Activated CD4-positive, alpha-beta memory T cell treated with anti-CD3 and anti-CD28 coated beads for 36 hours (primary cell): ENCODE results near the gene JARID2. TPM values are rescaled to one million over a fixed set of nuclear protein-coding genes. Genes with fewer than 3 reads are reported as not detected.

Experiments used
- CTCF ChIA-PET: fragments of 350-600 bp; sonication (Branson Sonifier 250); formaldehyde crosslinking; loops from one replicate; lab custom pipeline; 2021; ENCODE audit warnings: antibody characterized with exemption, inconsistent platforms; lab: Charles Lee
- POLR2A ChIA-PET: fragments of 350-600 bp; sonication (Branson Sonifier 250); formaldehyde crosslinking; loops from one replicate; lab custom pipeline; 2021; ENCODE audit warnings: antibody characterized with exemption; lab: Charles Lee
- DNase-seq: peaks from one replicate; pipeline ENCODE4 v3.0.0-alpha.2; 2020
- H3K27ac Mint-ChIP-seq: one replicate; pipeline ENCODE4 v1.8.0; 2021; ENCODE audit warnings: mixed read lengths
- H3K27me3 Mint-ChIP-seq: one replicate; pipeline ENCODE4 v1.8.0; 2021; ENCODE audit warnings: mixed read lengths
- H3K36me3 Mint-ChIP-seq: one replicate; pipeline ENCODE4 v1.8.0; 2021; ENCODE audit warnings: mixed read lengths
- H3K4me1 Mint-ChIP-seq: one replicate; pipeline ENCODE4 v1.8.0; 2021; ENCODE audit warnings: low read depth, mixed read lengths
- H3K4me3 Mint-ChIP-seq: one replicate; pipeline ENCODE4 v1.8.0; 2021; ENCODE audit warnings: mild to moderate bottlenecking, mixed read lengths
- H3K9me3 Mint-ChIP-seq: one replicate; pipeline ENCODE4 v1.8.0; 2021; ENCODE audit warnings: mixed read lengths
- intact Hi-C: fragments of 100-400 bp; cut with micrococcal nuclease; formaldehyde crosslinking; loops from one replicate; pipeline ENCODE4 v1.15.1; 2023
- total RNA-seq, 2 experiments: library from RNA; stranded (reverse); gene quantifications; one replicate each; pipeline ENCODE4 v1.2.3, GENCODE V29; 2021

JARID2 gene
- total RNA-seq, 2 experiments from 2014 or later, result 41.4 to 44.0 TPM

GRCh38 chr6:15248451-15249370 lies 2.8 kb downstream of the JARID2 start:
- Mint-ChIP-seq H3K4me1 (peaks cover 47% of the 10 kb centered on the region), H3K4me3 (peak overlapping the region; percentile 96), H3K27me3 (peaks cover 1% of the 10 kb centered on the region), H3K9me3 (no peaks in the 10 kb centered on the region), H3K27ac (peak overlapping the region; percentile 98), H3K36me3 (peaks cover 52% of the 10 kb centered on the region)
- DNase-seq, result peak; percentile 97
- intact Hi-C loops, result loop anchor here (1.0 to 5.0 kb wide), 4 partner anchors 373 to 1514 kb away; partner anchors contain the start of gene ATXN1
- ChIA-PET CTCF (interaction anchor here (0.8 to 1.1 kb wide), 2 partner anchors 374 to 411 kb away, joined by 3 read pairs; no protein-coding TSS in a partner anchor), POLR2A (interaction anchor here (0.5 to 2.3 kb wide), 10 partner anchors 53 to 513 kb away, joined by 3 to 13 read pairs (median 3); no protein-coding TSS in a partner anchor)

GRCh38 chr6:15249371-15250019 lies 3.6 kb downstream of the JARID2 start:
- CTCF ChIA-PET, result interaction anchor here (0.8 to 1.1 kb wide), 2 partner anchors 375 to 411 kb away, joined by 3 read pairs; no protein-coding TSS in a partner anchor
- intact Hi-C loops, result loop anchor here (2.0 to 5.0 kb wide), 6 partner anchors 78 to 1513 kb away; partner anchors contain the start of gene ATXN1
- Mint-ChIP-seq H3K36me3 (peaks cover 59% of the 10 kb centered on the region), H3K9me3 (no peaks in the 10 kb centered on the region), H3K4me1 (peaks cover 48% of the 10 kb centered on the region), H3K4me3 (peak overlapping the region; percentile 96), H3K27me3 (peaks cover 1% of the 10 kb centered on the region), H3K27ac (peak overlapping the region; percentile 98)
- no peak for DNase-seq
- POLR2A ChIA-PET, result interaction anchor here (1.0 to 2.3 kb wide), 7 partner anchors 71 to 514 kb away, joined by 3 to 13 read pairs (median 4); no protein-coding TSS in a partner anchor

GRCh38 chr6:15250187-15251168 lies 4.6 kb downstream of the JARID2 start:
- peak overlapping the region; percentile 96 for H3K4me3 Mint-ChIP-seq
- intact Hi-C loops, result loop anchor here (5.0 kb wide), 3 partner anchors 77 to 798 kb away; no protein-coding TSS in a partner anchor
- POLR2A ChIA-PET, result interaction anchor here (1.3 to 2.3 kb wide), 2 partner anchors 373 to 496 kb away, joined by 3 to 13 read pairs; no protein-coding TSS in a partner anchor
- peaks cover 1% of the 10 kb centered on the region for H3K27me3 Mint-ChIP-seq
- H3K36me3 Mint-ChIP-seq, result peaks cover 65% of the 10 kb centered on the region
- no peaks in the 10 kb centered on the region for H3K9me3 Mint-ChIP-seq
- no peak for DNase-seq
- peak overlapping the region; percentile 98 for H3K27ac Mint-ChIP-seq
- H3K4me1 Mint-ChIP-seq, result peaks cover 57% of the 10 kb centered on the region
- CTCF ChIA-PET, result no interaction called here

DNA sequence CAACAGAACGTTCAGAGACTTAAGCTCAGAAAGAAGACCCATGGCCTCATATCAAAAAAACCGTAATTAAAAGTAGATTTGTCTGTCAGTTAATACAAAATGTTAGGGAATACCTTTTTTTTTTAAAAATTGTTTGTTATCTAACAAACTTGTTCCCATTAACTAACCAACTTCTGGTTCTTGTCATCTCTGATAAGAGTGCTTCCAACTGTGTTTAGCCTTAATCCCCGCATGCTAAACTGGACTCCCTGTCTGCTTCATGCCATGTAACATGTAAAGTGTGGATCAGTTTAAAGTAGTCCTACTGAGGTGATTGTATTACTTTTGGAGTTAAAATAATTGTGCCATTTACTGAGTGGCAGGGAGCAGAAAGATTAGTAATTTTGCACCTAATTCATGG lies 6.3 kb downstream of the JARID2 start:
- H3K27ac Mint-ChIP-seq, result peak overlapping the region; percentile 98
- peaks cover 58% of the 10 kb centered on the region for H3K36me3 Mint-ChIP-seq
- ChIA-PET CTCF (interaction anchor here (0.8 to 1.1 kb wide), 2 partner anchors 44 to 169 kb away, joined by 3 read pairs; no protein-coding TSS in a partner anchor), POLR2A (interaction anchor here (1.1 to 2.1 kb wide), 3 partner anchors 16 to 497 kb away, joined by 3 to 7 read pairs (median 3); no protein-coding TSS in a partner anchor)
- peaks cover 74% of the 10 kb centered on the region for H3K4me1 Mint-ChIP-seq
- H3K9me3 Mint-ChIP-seq, result no peaks in the 10 kb centered on the region
- DNase-seq, result no peak
- H3K4me3 Mint-ChIP-seq, result peak overlapping the region; percentile 96
- peaks cover 1% of the 10 kb centered on the region for H3K27me3 Mint-ChIP-seq
- intact Hi-C loops, result loop anchor here (2.0 to 5.0 kb wide), 5 partner anchors 75 to 800 kb away; no protein-coding TSS in a partner anchor

DNA sequence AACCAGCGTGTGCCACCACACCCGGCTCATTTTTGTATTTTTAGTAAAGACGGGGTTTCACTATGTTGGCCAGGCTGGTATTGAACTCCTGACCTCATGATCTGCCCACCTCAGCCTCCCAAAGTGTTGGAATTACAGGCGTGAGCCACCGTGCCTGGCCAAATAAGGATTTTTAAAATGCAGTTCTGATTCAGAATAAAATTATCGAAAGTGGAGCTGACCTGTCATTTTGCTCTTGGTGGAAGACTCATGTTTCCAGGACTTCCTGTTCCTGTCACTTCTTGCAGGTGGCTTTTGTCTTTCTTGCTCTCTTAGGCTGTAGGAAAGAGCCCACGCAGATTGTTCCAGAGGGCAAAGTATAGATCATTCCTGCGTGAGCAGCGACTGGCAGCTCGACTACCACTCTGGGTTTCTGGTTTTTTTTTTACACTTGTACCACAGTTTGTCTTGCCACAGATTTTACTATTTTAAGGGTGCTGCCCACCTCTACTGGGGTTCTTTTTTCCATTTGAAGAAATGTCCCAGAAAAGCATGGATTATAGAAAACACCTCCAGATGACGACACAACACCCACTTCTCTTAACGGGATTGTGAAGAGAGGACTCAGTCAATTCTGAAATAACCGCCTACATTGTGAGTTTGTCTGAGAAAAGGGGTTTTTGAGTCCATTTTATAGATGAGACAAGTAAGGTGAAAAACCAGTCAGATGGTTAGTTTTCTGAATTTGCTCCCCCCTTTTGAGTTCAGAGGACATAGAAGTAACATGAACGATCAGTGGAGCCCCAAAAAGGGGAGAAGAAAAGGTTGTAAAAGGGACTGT lies 7.5 kb downstream of the JARID2 start:
- peak overlapping the region; percentile 98 for H3K27ac Mint-ChIP-seq
- H3K9me3 Mint-ChIP-seq, result no peaks in the 10 kb centered on the region
- peak; percentile 73 for DNase-seq
- peaks cover 63% of the 10 kb centered on the region for H3K36me3 Mint-ChIP-seq
- intact Hi-C loops, result loop anchor here (1.0 to 5.0 kb wide), 6 partner anchors 48 to 801 kb away; no protein-coding TSS in a partner anchor
- CTCF ChIA-PET, result interaction anchor here (0.7 to 1.1 kb wide), 3 partner anchors 43 to 517 kb away, joined by 3 read pairs; no protein-coding TSS in a partner anchor
- POLR2A ChIA-PET, result interaction anchor here (0.6 to 2.1 kb wide), 9 partner anchors 11 to 518 kb away, joined by 3 to 7 read pairs (median 3); no protein-coding TSS in a partner anchor
- peaks cover 1% of the 10 kb centered on the region for H3K27me3 Mint-ChIP-seq
- H3K4me3 Mint-ChIP-seq, result peak overlapping the region; percentile 96
- peaks cover 86% of the 10 kb centered on the region for H3K4me1 Mint-ChIP-seq

- CTCF ChIA-PET, result no interaction called here
- Mint-ChIP-seq H3K27me3 (no peaks in the 10 kb centered on the region), H3K36me3 (peaks cover 63% of the 10 kb centered on the region), H3K27ac (peak overlapping the region; percentile 98), H3K4me3 (peak overlapping the region; percentile 96), H3K4me1 (peaks cover 94% of the 10 kb centered on the region), H3K9me3 (no peaks in the 10 kb centered on the region)
- no peak for DNase-seq
- POLR2A ChIA-PET, result interaction anchor here (1.0 to 2.1 kb wide), 4 partner anchors 10 to 499 kb away, joined by 4 to 7 read pairs (median 5); no protein-coding TSS in a partner anchor
- intact Hi-C loops, result loop anchor here (5.0 kb wide), 3 partner anchors 73 to 802 kb away; no protein-coding TSS in a partner anchor
Observed at GRCh38 chr6:15254070-15254975, 8.5 kb downstream of the JARID2 start.

GRCh38 chr6:15255481-15255880 lies 9.6 kb downstream of the JARID2 start:
- intact Hi-C loops, result no loop called here
- peak; percentile 50 for DNase-seq
- Mint-ChIP-seq H3K27me3 (no peaks in the 10 kb centered on the region), H3K27ac (peak overlapping the region; percentile 79), H3K4me1 (peaks cover 99% of the 10 kb centered on the region), H3K9me3 (no peaks in the 10 kb centered on the region), H3K4me3 (peak overlapping the region; percentile 13), H3K36me3 (peaks cover 63% of the 10 kb centered on the region)
- ChIA-PET CTCF (no interaction called here), POLR2A (no interaction called here)

- H3K4me1 Mint-ChIP-seq, result peaks cover 99% of the 10 kb centered on the region
- intact Hi-C loops, result no loop called here
- H3K27me3 Mint-ChIP-seq, result no peaks in the 10 kb centered on the region
- H3K36me3 Mint-ChIP-seq, result peaks cover 64% of the 10 kb centered on the region
- H3K4me3 Mint-ChIP-seq, result no peak overlapping the region
- ChIA-PET POLR2A (no interaction called here), CTCF (no interaction called here)
- DNase-seq, result no peak
- H3K27ac Mint-ChIP-seq, result peak overlapping the region; percentile 42
- H3K9me3 Mint-ChIP-seq, result no peaks in the 10 kb centered on the region
Observed at GRCh38 chr6:15255909-15256395, 10.1 kb downstream of the JARID2 start.

- Mint-ChIP-seq H3K27me3 (no peaks in the 10 kb centered on the region), H3K4me3 (no peak overlapping the region), H3K9me3 (no peaks in the 10 kb centered on the region), H3K4me1 (peaks cover 98% of the 10 kb centered on the region), H3K27ac (no peak overlapping the region), H3K36me3 (peaks cover 63% of the 10 kb centered on the region)
- ChIA-PET POLR2A (no interaction called here), CTCF (no interaction called here)
- intact Hi-C loops, result no loop called here
- no peak for DNase-seq
Observed at GRCh38 chr6:15256538-15257271, 10.8 kb downstream of the JARID2 start.
